HG03025 (cell line): ENCODE results near the gene GLRX5.
A peak's percentile ranks its signal among the peaks of the same experiment; 100 is the strongest.

Source experiments
- ATAC-seq: cut with Tn5 transposase; IDR thresholded peaks from one replicate; pipeline ENCODE4 v1.9.1; 2021; ENCODE audit warnings: mild to moderate bottlenecking, moderate library complexity; ENCODE audit not compliant: unreplicated experiment, low FRiP score

Gene GLRX5

GRCh38 chr14:95534299-95535225, at the start of gene GLRX5:
Gene GLRX5, plus strand, starts transcription at chr14:95535050. Its CDS starts 40 bp downstream, at chr14:95535090.
- ATAC-seq = peak; percentile 92

- ATAC-seq = no peak
Observed at GRCh38 chr14:95485222-95485819, 49.5 kb upstream of the GLRX5 start.

GRCh38 chr14:95486875-95487668, 47.8 kb upstream of the GLRX5 start:
- no peak for ATAC-seq

GRCh38 chr14:95487669-95488084, 47.2 kb upstream of the GLRX5 start:
- ATAC-seq = no peak

- ATAC-seq = no peak
Observed at GRCh38 chr14:95488376-95489213, 46.3 kb upstream of the GLRX5 start.

- no peak for ATAC-seq
Observed at GRCh38 chr14:95489214-95490137, 45.4 kb upstream of the GLRX5 start.

- no peak for ATAC-seq
Observed at GRCh38 chr14:95490138-95490509, 44.7 kb upstream of the GLRX5 start.

GRCh38 chr14:95490727-95491451, 44.0 kb upstream of the GLRX5 start:
- ATAC-seq = no peak

- ATAC-seq = no peak
Observed at GRCh38 chr14:95491936-95492608, 42.8 kb upstream of the GLRX5 start.

- no peak for ATAC-seq
Observed at GRCh38 chr14:95493503-95493902, 41.3 kb upstream of the GLRX5 start.

GRCh38 chr14:95493976-95494375, 40.9 kb upstream of the GLRX5 start:
- no peak for ATAC-seq

GRCh38 chr14:95494456-95494855, 40.4 kb upstream of the GLRX5 start:
- ATAC-seq = no peak

GRCh38 chr14:95495076-95495475, 39.8 kb upstream of the GLRX5 start:
- no peak for ATAC-seq

GRCh38 chr14:95495538-95496025, 39.3 kb upstream of the GLRX5 start:
- peak; percentile 75 for ATAC-seq

GRCh38 chr14:95496111-95496681, 38.7 kb upstream of the GLRX5 start:
- no peak for ATAC-seq

- no peak for ATAC-seq
Observed at GRCh38 chr14:95496690-95497259, 38.1 kb upstream of the GLRX5 start.

GRCh38 chr14:95497561-95498011, 37.3 kb upstream of the GLRX5 start:
- no peak for ATAC-seq
